ENCODE data around the gene HBP1.

DNA sequence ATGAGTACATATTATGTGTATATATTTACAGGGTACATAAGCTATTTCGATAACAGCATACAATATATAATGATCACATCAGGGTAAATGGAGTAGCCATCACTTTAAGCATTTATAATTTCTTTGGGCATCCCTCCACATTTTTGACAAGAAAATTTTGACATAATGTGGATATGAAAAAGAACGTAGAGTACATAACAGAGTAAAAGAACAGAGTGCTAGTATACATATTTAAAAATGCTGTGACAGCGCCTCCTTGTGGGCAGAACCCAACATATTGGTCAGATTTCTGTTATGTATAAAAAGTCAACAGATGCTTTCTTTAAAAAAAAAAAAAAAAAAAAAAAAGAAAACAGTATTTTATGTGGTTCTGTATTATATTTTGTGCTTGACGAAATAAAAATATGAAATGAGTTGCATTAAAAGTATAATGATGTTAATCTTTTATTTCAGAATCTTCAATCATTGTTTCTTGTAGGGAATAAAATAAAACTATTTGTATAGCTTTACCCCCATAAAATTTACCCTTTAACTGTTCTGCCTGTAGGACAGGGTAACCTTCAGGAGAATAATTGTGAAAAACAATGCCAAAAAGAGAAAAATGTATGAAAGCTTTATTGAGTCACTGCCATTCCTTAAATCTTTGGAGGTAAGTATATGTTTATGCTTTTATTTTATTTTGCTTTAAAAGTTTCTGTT is 18.3 kb upstream of the HBP1 start:
- TF ChIP-seq CTCF (conservative IDR thresholded peaks at IDR 0.05; ENCODE audit: low read length) (peak; percentile 95), EZH2phosphoT487 (IDR thresholded peaks at IDR 0.05; ENCODE audit: borderline replicate concordance, low read depth, low read length) (no peak)

Data from OCI-LY7 (cell line).